ENCODE measurements around the gene GDPD3. TPM values are rescaled to one million over a fixed set of nuclear protein-coding genes. Genes with fewer than 3 reads are reported as not detected.

Gene GDPD3
- total and polyA plus RNA-seq, 9 of the 15 experiments (the other 6 are each of a cell fraction or from before 2014, with no cell fraction given), result 0.47 to 3.9 (median 1.1) TPM

DNA sequence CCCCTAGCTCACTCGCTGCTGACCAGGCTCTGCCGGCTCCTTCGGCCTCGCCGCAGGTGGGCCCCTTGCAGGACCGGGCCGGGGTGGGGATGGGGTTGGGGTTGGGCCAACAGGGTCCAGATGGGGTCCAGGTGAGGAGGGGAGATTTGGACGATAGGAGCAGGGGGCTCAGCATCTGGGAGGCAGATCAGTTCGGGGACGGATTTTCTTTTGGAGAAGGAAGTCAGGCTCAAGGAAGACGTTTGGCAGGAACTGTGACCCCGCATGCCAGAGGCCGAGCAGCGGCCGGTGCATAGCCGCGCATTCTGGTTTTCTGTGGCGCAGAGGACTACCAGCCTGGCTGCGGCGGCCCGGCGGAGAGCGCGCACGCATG, 48.6 kb downstream of the GDPD3 start (continued):
- no peak for TF ChIP-seq ZMIZ1 (IDR thresholded peaks at IDR 0.05; ENCODE audit: low read depth in 2 of 2, low read length in 2 of 2)
- TF ChIP-seq, protein P1, sequence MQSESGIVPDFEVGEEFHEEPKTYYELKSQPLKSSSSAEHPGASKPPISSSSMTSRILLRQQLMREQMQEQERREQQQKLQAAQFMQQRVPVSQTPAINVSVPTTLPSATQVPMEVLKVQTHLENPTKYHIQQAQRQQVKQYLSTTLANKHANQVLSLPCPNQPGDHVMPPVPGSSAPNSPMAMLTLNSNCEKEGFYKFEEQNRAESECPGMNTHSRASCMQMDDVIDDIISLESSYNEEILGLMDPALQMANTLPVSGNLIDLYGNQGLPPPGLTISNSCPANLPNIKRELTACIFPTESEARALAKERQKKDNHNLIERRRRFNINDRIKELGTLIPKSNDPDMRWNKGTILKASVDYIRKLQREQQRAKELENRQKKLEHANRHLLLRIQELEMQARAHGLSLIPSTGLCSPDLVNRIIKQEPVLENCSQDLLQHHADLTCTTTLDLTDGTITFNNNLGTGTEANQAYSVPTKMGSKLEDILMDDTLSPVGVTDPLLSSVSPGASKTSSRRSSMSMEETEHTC (IDR thresholded peaks at IDR 0.05), result peak; percentile 32; the same call in 1 of the 2 replicates
- TF ChIP-seq HOXB6 (CRISPR knock-in tag; IDR thresholded peaks at IDR 0.05; ENCODE audit: borderline replicate concordance), result no peak
- TF ChIP-seq PHB (CRISPR knock-in tag; IDR thresholded peaks at IDR 0.05), result no peak
- TF ChIP-seq, protein P2, sequence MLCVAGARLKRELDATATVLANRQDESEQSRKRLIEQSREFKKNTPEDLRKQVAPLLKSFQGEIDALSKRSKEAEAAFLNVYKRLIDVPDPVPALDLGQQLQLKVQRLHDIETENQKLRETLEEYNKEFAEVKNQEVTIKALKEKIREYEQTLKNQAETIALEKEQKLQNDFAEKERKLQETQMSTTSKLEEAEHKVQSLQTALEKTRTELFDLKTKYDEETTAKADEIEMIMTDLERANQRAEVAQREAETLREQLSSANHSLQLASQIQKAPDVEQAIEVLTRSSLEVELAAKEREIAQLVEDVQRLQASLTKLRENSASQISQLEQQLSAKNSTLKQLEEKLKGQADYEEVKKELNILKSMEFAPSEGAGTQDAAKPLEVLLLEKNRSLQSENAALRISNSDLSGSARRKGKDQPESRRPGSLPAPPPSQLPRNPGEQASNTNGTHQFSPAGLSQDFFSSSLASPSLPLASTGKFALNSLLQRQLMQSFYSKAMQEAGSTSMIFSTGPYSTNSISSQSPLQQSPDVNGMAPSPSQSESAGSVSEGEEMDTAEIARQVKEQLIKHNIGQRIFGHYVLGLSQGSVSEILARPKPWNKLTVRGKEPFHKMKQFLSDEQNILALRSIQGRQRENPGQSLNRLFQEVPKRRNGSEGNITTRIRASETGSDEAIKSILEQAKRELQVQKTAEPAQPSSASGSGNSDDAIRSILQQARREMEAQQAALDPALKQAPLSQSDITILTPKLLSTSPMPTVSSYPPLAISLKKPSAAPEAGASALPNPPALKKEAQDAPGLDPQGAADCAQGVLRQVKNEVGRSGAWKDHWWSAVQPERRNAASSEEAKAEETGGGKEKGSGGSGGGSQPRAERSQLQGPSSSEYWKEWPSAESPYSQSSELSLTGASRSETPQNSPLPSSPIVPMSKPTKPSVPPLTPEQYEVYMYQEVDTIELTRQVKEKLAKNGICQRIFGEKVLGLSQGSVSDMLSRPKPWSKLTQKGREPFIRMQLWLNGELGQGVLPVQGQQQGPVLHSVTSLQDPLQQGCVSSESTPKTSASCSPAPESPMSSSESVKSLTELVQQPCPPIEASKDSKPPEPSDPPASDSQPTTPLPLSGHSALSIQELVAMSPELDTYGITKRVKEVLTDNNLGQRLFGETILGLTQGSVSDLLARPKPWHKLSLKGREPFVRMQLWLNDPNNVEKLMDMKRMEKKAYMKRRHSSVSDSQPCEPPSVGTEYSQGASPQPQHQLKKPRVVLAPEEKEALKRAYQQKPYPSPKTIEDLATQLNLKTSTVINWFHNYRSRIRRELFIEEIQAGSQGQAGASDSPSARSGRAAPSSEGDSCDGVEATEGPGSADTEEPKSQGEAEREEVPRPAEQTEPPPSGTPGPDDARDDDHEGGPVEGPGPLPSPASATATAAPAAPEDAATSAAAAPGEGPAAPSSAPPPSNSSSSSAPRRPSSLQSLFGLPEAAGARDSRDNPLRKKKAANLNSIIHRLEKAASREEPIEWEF (CRISPR knock-in tag; IDR thresholded peaks at IDR 0.05), result peak; percentile 77
- no peak for TF ChIP-seq ZBTB1 (CRISPR knock-in tag; IDR thresholded peaks at IDR 0.05; ENCODE audit: borderline replicate concordance, low read depth)
- TF ChIP-seq SAFB2 (IDR thresholded peaks at IDR 0.05; ENCODE audit: borderline replicate concordance, low read depth, low read length, severe bottlenecking), result no peak
- TF ChIP-seq NR2C1 (IDR thresholded peaks at IDR 0.05), result no peak
- TF ChIP-seq NR2C1 (tag; IDR thresholded peaks at IDR 0.05), result no peak
- peak in 1 of 3 experiments; percentile 6 for TF ChIP-seq YY1 (IDR thresholded peaks at IDR 0.05; ENCODE audit: borderline replicate concordance in 1 of 3, control insufficient read depth in 1 of 3, extremely low read depth in 1 of 3, insufficient read depth in 3 of 3, insufficient read length in 1 of 3, insufficient replicate concordance in 2 of 3, low read depth in 1 of 3, low read length in 2 of 3)
- peak in 1 of 2 experiments; percentile 5 for TF ChIP-seq E2F6 (IDR thresholded peaks at IDR 0.05; ENCODE audit: borderline replicate concordance in 1 of 2, extremely low read depth in 1 of 2, insufficient read depth in 1 of 2, insufficient read length in 1 of 2, low read depth in 1 of 2, low read length in 1 of 2, poor library complexity in 1 of 2, severe bottlenecking in 1 of 2)
- TF ChIP-seq ZNF282 (CRISPR knock-in tag; IDR thresholded peaks at IDR 0.05), result no peak
- no peak for TF ChIP-seq KAT8 (IDR thresholded peaks at IDR 0.05; ENCODE audit: low read depth)
- no peak for TF ChIP-seq KAT2B (IDR thresholded peaks at IDR 0.05; ENCODE audit: low read depth, low read length)
- no peak for TF ChIP-seq TEAD4 (IDR thresholded peaks at IDR 0.05; ENCODE audit: low read length)
- TF ChIP-seq TEAD4 (CRISPR knock-in tag; IDR thresholded peaks at IDR 0.05; ENCODE audit: borderline replicate concordance), result no peak

Data from K562 (cell line).